Common myeloid progenitor, CD34-positive (primary cell): ENCODE data around the gene SPRED1.

ENCODE experiments used
- CTCF ChIA-PET: fragments of 350-600 bp; sonication (Branson Sonifier 250); formaldehyde crosslinking; loops from one replicate; lab custom pipeline; 2021; ENCODE audit warnings: antibody characterized with exemption; lab: Charles Lee
- POLR2A ChIA-PET: fragments of 350-600 bp; sonication (Branson Sonifier 250); formaldehyde crosslinking; loops from one replicate; lab custom pipeline; 2021; ENCODE audit warnings: antibody characterized with exemption; lab: Charles Lee
- DNase-seq, 3 donors: peaks; one replicate each; pipeline versions ENCODE4 v3.0.0 to v3.0.0-alpha.2; 2013
- H3K27ac ChIP-seq, 2 experiments: 1 replicate in 1 of 2; 2 replicates in 1 of 2; pipeline ENCODE4 v1.7.0; 2013; ENCODE audit warnings: inconsistent platforms in 2 of 2, low read length in 2 of 2, mild to moderate bottlenecking in 2 of 2, low read depth in 1 of 2, moderate library complexity in 1 of 2; ENCODE audit not compliant: severe bottlenecking in 2 of 2, insufficient read depth in 1 of 2, poor library complexity in 1 of 2
- H3K27me3 ChIP-seq, 5 experiments: replicated peaks in 2 of 5; 1 replicate in 3 of 5; 2 replicates in 2 of 5; pipeline versions ENCODE4 v1.6.1 to v1.7.0; 2013; ENCODE audit warnings: low read length in 4 of 5, mild to moderate bottlenecking in 2 of 5, moderate library complexity in 2 of 5, inconsistent platforms in 1 of 5; ENCODE audit not compliant: insufficient read depth in 5 of 5, control insufficient read depth in 4 of 5
- H3K36me3 ChIP-seq, 4 experiments: 1 replicate in 2 of 4; 2 replicates in 2 of 4; pipeline versions ENCODE4 v1.6.1 to v1.7.0; 2013; ENCODE audit warnings: low read length in 3 of 4, control low read depth in 1 of 4, mild to moderate bottlenecking in 1 of 4; ENCODE audit not compliant: control insufficient read depth in 4 of 4, insufficient read depth in 4 of 4
- H3K4me1 ChIP-seq, 4 experiments: 1 replicate in 3 of 4; 2 replicates in 1 of 4; pipeline versions ENCODE4 v1.6.1 to v1.7.1; 2013; ENCODE audit warnings: low read length in 3 of 4, mild to moderate bottlenecking in 3 of 4, control low read depth in 1 of 4, inconsistent platforms in 1 of 4, moderate library complexity in 1 of 4; ENCODE audit not compliant: control insufficient read depth in 4 of 4, insufficient read depth in 4 of 4; ENCODE audit errors: control extremely low read depth in 1 of 4
- H3K4me3 ChIP-seq, 7 experiments: 1 replicate in 4 of 7; 2 replicates in 3 of 7; pipeline versions ENCODE4 v1.5.1 to v1.7.0; 2013; ENCODE audit warnings: mild to moderate bottlenecking in 7 of 7, low read length in 6 of 7, moderate library complexity in 6 of 7, inconsistent platforms in 2 of 7, low read depth in 2 of 7, control low read depth in 1 of 7; ENCODE audit not compliant: insufficient read depth in 4 of 7, control insufficient read depth in 1 of 7; ENCODE audit errors: extremely low read depth in 1 of 7
- H3K9me3 ChIP-seq, 5 experiments: 1 replicate in 4 of 5; 2 replicates in 1 of 5; pipeline versions ENCODE4 v1.6.1 to v1.7.1; 2013; ENCODE audit warnings: low read length in 4 of 5, mild to moderate bottlenecking in 2 of 5, inconsistent platforms in 1 of 5, low read depth in 1 of 5, moderate library complexity in 1 of 5; ENCODE audit not compliant: control insufficient read depth in 4 of 5, insufficient read depth in 2 of 5; ENCODE audit errors: control extremely low read depth in 1 of 5
- WGBS: methylation state at CpG from one replicate; pipeline ENCODE4 v1.1.5; 2013; ENCODE audit not compliant: insufficient coverage; 5-methylcytosine and 5-hydroxymethylcytosine counted together

Gene SPRED1

DNA sequence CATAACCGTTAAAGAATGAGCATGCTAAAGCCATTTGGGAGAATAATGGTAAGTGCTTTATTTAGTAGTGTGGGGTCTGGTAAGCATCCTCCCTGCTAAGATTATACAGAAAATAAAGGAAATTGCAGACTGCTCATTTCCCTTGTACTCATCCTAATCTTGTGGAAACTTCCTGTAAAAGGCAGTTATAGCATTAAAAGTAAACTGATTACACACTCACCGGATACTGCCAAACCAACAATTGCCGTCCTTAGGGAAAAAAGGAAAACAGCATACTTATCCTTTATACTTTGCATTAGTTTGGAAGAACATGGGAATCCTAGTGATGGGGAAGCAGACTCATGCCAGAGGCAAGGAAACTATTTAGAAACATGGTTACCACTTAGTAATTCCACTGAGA, 5.3 kb upstream of the SPRED1 start:
- H3K27me3 ChIP-seq: no peaks in the 10 kb centered on the region
- WGBS: no CpG with 5 or more reads among the region's 3 CpGs
- H3K9me3 ChIP-seq: no peaks in the 10 kb centered on the region
- H3K27ac ChIP-seq: no peak overlapping the region
- POLR2A ChIA-PET: no interaction called here
- no peak for DNase-seq
- CTCF ChIA-PET: no interaction called here
- H3K4me3 ChIP-seq: no peak overlapping the region
- H3K4me1 ChIP-seq: peaks cover 0 to 11% (median 10%) of the 10 kb centered on the region in 4 experiments
- no peaks in the 10 kb centered on the region for H3K36me3 ChIP-seq

DNA sequence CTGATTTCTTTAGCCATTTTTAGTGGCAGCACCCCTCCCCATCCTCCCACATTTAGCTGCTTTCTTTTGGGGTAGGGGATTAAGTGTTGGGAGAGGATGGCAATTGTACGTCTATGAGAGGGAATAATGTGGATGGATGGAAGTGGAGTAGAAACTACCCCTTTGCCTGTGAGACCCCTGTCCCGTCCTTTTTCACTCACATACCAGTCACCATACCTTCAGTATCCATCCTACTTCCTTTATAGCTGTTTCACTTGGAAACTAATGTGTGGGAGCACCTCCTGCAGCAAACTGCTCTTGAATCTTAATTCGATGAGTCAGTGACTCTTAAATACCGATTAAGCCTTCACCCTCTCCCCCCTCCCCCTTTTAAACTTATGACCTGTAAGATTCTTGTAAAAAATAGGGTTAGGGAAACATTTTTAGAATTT, 730 bp downstream of the SPRED1 start:
- WGBS: no CpG with 5 or more reads among the region's 4 CpGs
- no peaks in the 10 kb centered on the region for H3K27me3 ChIP-seq
- H3K4me1 ChIP-seq: peaks cover 10 to 36% (median 25%) of the 10 kb centered on the region in 4 experiments
- CTCF ChIA-PET: interaction anchor here (0.7 to 2.1 kb wide), 6 partner anchors 14 to 104 kb away, joined by 3 to 8 read pairs (median 3); no protein-coding TSS in a partner anchor
- POLR2A ChIA-PET: no interaction called here
- peak overlapping the region; percentile 68 to 96 (median 86) for H3K4me3 ChIP-seq
- H3K27ac ChIP-seq: peak overlapping the region in 1 of 2 experiments; percentile 43
- no peaks in the 10 kb centered on the region for H3K36me3 ChIP-seq
- H3K9me3 ChIP-seq: no peaks in the 10 kb centered on the region
- DNase-seq: peak; percentile 39 to 71 (median 64)

DNA sequence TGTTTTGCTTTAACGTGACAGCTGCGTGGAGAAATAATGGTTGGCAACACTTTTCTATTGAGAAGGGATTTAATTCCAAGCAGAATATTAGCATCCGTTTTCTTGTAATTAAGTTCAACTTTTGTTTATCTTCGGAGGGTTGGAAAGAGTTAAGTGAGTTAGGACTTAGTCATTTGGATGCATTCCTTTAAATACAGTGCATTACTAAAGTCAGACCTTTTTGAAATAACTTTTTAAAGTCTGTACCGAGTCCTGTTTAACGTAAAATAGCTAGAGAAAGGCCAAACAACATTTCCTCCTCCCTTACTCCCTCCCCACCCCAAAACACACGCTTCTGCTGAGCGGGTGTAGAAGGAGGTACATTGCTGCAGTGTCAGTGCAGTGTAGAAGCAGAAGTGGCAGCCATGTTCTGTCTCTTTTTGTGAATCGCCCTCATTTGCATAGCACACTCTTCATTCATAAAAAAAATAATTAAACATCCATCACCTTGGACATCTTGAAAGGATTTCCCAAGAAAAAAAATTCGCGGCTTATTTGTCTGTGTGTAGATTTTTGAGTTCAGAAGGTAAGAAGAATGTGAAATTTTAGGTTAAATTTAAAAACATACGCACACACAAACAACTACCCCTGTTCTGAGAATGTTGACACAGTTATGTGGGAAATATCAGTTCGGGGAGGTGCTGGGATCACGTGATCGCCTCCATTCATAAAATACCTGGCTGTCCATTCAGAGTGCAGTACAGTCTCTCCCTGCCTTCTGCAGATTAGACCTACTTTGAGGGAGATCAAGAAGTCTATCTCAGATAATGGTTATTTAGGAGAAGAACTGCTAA, 1.6 kb downstream of the SPRED1 start:
- WGBS: 0% methylated on average over 5 of the region's 15 CpGs
- no peaks in the 10 kb centered on the region for H3K27me3 ChIP-seq
- POLR2A ChIA-PET: interaction anchor here (0.6 kb wide), 1 partner anchor 110 kb away, joined by 3 read pairs; no protein-coding TSS in a partner anchor
- CTCF ChIA-PET: interaction anchor here (1.0 to 2.1 kb wide), 4 partner anchors 13 to 103 kb away, joined by 3 to 8 read pairs (median 3); no protein-coding TSS in a partner anchor
- H3K27ac ChIP-seq: peak overlapping the region in 1 of 2 experiments; percentile 43
- H3K9me3 ChIP-seq: no peaks in the 10 kb centered on the region
- H3K36me3 ChIP-seq: no peaks in the 10 kb centered on the region
- DNase-seq: peak; percentile 73 to 86 (median 79)
- peak overlapping the region in 6 of 7 experiments; percentile 68 to 96 (median 82) for H3K4me3 ChIP-seq
- peaks cover 10 to 36% (median 25%) of the 10 kb centered on the region in 4 experiments for H3K4me1 ChIP-seq

DNA sequence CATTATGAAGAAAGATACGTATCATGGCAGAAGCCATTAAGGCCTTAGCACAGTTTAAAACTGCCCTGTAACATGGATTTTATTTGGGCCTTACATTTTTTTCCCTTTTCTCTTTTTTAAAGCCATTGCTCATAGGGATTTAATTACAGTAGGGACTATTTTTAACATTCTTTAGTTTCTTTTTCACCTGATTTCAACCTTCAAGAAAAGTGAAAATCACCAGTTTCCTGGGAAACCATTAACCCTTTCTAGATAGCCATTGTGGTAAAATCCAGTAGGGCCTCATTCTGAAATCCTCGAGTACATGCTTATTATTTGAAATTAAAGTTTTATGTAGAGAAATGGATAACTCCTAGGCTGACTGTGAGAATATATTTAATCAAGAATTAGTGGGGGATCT, 3.1 kb downstream of the SPRED1 start:
- CTCF ChIA-PET: no interaction called here
- no peak for DNase-seq
- H3K36me3 ChIP-seq: no peaks in the 10 kb centered on the region
- peak overlapping the region in 1 of 2 experiments; percentile 44 for H3K27ac ChIP-seq
- WGBS: 100% methylated on average over 1 of the region's 2 CpGs
- no peaks in the 10 kb centered on the region for H3K27me3 ChIP-seq
- POLR2A ChIA-PET: no interaction called here
- H3K9me3 ChIP-seq: no peaks in the 10 kb centered on the region
- H3K4me3 ChIP-seq: no peak overlapping the region
- peaks cover 10 to 35% (median 24%) of the 10 kb centered on the region in 4 experiments for H3K4me1 ChIP-seq

DNA sequence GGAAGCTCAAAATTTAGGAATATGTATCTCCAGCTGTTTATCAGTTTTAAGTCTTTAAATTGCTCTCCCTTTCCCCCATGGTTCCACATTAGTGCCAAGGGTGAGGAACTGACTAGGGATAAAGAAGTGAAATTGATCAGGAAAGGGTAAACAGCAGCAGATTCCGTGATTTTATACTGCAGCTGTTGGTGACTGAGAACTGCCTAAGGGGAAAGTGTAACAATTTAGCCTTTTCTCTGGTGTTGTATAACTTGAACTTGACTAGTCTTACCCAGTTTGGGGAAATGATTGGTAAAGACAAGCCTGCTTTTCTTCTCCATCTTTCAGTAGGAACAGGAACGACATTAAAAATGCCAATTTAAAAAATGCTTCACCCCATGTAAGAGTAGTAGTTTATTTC, 5.0 kb downstream of the SPRED1 start:
- DNase-seq: no peak
- 0% methylated on average over 1 of the region's 2 CpGs for WGBS
- H3K4me1 ChIP-seq: peaks cover 10 to 28% (median 14%) of the 10 kb centered on the region in 4 experiments
- H3K9me3 ChIP-seq: no peaks in the 10 kb centered on the region
- POLR2A ChIA-PET: no interaction called here
- no peak overlapping the region for H3K4me3 ChIP-seq
- CTCF ChIA-PET: interaction anchor here (0.9 to 1.0 kb wide), 3 partner anchors 16 to 36 kb away, joined by 3 to 4 read pairs (median 3); no protein-coding TSS in a partner anchor
- no peak overlapping the region for H3K27ac ChIP-seq
- no peaks in the 10 kb centered on the region for H3K27me3 ChIP-seq
- H3K36me3 ChIP-seq: no peaks in the 10 kb centered on the region

DNA sequence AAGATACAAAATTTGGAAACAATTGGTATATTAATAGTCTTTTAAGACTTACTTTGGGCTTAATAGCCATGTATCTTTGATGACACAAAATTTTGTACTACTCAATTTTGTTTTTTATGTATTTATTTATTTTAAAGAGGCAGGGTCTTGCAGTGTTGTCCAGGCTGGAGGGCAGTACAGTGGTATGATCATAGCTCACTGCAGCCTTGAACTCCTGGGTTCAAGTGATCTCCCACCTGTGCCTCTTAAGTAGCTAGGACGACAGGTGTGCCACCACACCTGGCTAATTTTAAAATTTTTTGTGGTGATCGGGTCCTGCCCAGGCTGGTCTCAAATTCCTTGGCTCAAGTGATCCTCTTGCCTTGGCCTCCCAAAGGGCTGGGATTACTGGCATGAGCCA, 6.5 kb downstream of the SPRED1 start:
- H3K36me3 ChIP-seq: no peaks in the 10 kb centered on the region
- POLR2A ChIA-PET: no interaction called here
- no peak overlapping the region for H3K4me3 ChIP-seq
- H3K27me3 ChIP-seq: no peaks in the 10 kb centered on the region
- no peaks in the 10 kb centered on the region for H3K9me3 ChIP-seq
- 92% methylated on average over 2 of the region's 2 CpGs for WGBS
- H3K27ac ChIP-seq: no peak overlapping the region
- H3K4me1 ChIP-seq: peaks cover 0 to 17% (median 3%) of the 10 kb centered on the region in 4 experiments
- no peak for DNase-seq
- CTCF ChIA-PET: no interaction called here

DNA sequence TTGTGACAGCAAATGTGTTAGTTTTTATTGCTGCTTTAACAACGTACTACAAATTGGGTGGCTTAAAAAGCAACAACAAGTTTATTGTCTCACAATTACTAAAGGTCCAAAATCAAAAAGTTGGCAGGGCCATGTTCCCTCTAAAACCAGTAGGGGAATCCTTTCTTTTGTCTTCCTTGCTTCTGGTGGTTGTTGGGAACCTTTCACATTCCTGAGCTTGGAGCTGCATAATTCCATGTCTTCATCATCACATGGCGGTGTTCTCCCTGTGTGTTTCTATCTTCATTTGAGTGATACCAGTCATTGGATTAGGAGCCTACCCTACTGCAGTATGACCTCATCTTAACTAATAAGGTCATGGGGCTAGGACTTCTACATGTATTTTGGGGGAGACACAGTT, 7.4 kb downstream of the SPRED1 start:
- no peak for DNase-seq
- H3K4me3 ChIP-seq: no peak overlapping the region
- WGBS: 100% methylated on average over 1 of the region's 2 CpGs
- H3K9me3 ChIP-seq: no peaks in the 10 kb centered on the region
- ChIA-PET POLR2A (no interaction called here), CTCF (interaction anchor here (0.8 to 1.1 kb wide), 2 partner anchors 9 kb away, joined by 3 read pairs; no protein-coding TSS in a partner anchor)
- H3K27me3 ChIP-seq: no peaks in the 10 kb centered on the region
- peaks cover 0 to 10% (median 2%) of the 10 kb centered on the region in 4 experiments for H3K4me1 ChIP-seq
- no peaks in the 10 kb centered on the region for H3K36me3 ChIP-seq
- H3K27ac ChIP-seq: no peak overlapping the region
